Large intestine (tissue), 3 donors: ENCODE measurements around the gene ERBB3. TPM values are rescaled to one million over a fixed set of nuclear protein-coding genes. Genes with fewer than 3 reads are reported as not detected.
A peak's percentile ranks its signal among the peaks of the same experiment; 100 is the strongest.

ENCODE experiments used
- DNase-seq, 2 donors: peaks; one replicate each; pipeline versions ENCODE4 v3.0.0 to v3.0.0-alpha.2; 2013
- H3K27ac ChIP-seq: one replicate; pipeline ENCODE4 v1.5.1; 2013; ENCODE audit warnings: low read length
- H3K27me3 ChIP-seq: 2 replicates; pipeline ENCODE4 v1.6.1; 2013; ENCODE audit warnings: low read length; ENCODE audit not compliant: control insufficient read depth, insufficient read depth
- H3K36me3 ChIP-seq: 2 replicates; pipeline ENCODE4 v1.6.1; 2013; ENCODE audit warnings: low read length; ENCODE audit not compliant: control insufficient read depth, insufficient read depth
- H3K4me1 ChIP-seq: one replicate; pipeline ENCODE4 v1.6.1; 2013; ENCODE audit warnings: low read length; ENCODE audit not compliant: control insufficient read depth, insufficient read depth
- H3K4me3 ChIP-seq: one replicate; pipeline ENCODE4 v1.5.1; 2013; ENCODE audit warnings: low read length
- H3K9me3 ChIP-seq: one replicate; pipeline ENCODE4 v1.6.1; 2013; ENCODE audit warnings: mild to moderate bottlenecking, low read depth, low read length, moderate library complexity; ENCODE audit not compliant: control insufficient read depth
- WGBS: methylation state at CpG from one replicate; pipeline ENCODE4 v1.1.5; 2013; ENCODE audit warnings: low lambda C conversion rate; ENCODE audit not compliant: insufficient coverage; 5-methylcytosine and 5-hydroxymethylcytosine counted together
- polyA plus RNA-seq: library from polyadenylated mRNA; unstranded; fragments of 120-200 nt; gene quantifications from one replicate; pipeline ENCODE4 v1.2.1, GENCODE V29; 2013

The ERBB3 gene
- polyA plus RNA-seq, 1 donor, result 326 TPM

- Histone ChIP-seq H3K9me3 (no peaks in the 10 kb centered on the region), H3K27ac (peak overlapping the region; percentile 100), H3K4me3 (peak overlapping the region; percentile 100), H3K36me3 (peaks cover 12% of the 10 kb centered on the region), H3K27me3 (peaks cover 9% of the 10 kb centered on the region), H3K4me1 (peaks cover 22% of the 10 kb centered on the region)
- WGBS, result no CpG with 5 or more reads among the region's 50 CpGs
- peak; percentile 73 to 89 for DNase-seq
These were observed 838 bp upstream of the ERBB3 start for GRCh38 chr12:56078931-56079722.

GRCh38 chr12:56080556-56081138 is 682 bp downstream of the ERBB3 start:
- H3K4me3 ChIP-seq, result peak overlapping the region; percentile 100
- H3K27ac ChIP-seq, result peak overlapping the region; percentile 100
- H3K27me3 ChIP-seq, result peaks cover 9% of the 10 kb centered on the region
- no peaks in the 10 kb centered on the region for H3K9me3 ChIP-seq
- no CpG with 5 or more reads among the region's 20 CpGs for WGBS
- DNase-seq, result peak; percentile 91 to 97
- H3K36me3 ChIP-seq, result peaks cover 23% of the 10 kb centered on the region
- peaks cover 30% of the 10 kb centered on the region for H3K4me1 ChIP-seq

- Histone ChIP-seq H3K4me1 (peaks cover 30% of the 10 kb centered on the region), H3K4me3 (peak overlapping the region; percentile 100), H3K27me3 (peaks cover 9% of the 10 kb centered on the region), H3K9me3 (no peaks in the 10 kb centered on the region), H3K27ac (peak overlapping the region; percentile 100), H3K36me3 (peaks cover 29% of the 10 kb centered on the region)
- WGBS, result no CpG with 5 or more reads among the region's 6 CpGs
- peak; percentile 96 to 99 for DNase-seq
These were observed 1.7 kb downstream of the ERBB3 start for GRCh38 chr12:56081393-56082347.

- DNase-seq, result no peak
- peaks cover 9% of the 10 kb centered on the region for H3K27me3 ChIP-seq
- peak overlapping the region; percentile 25 for H3K4me3 ChIP-seq
- H3K9me3 ChIP-seq, result no peaks in the 10 kb centered on the region
- peaks cover 35% of the 10 kb centered on the region for H3K36me3 ChIP-seq
- peaks cover 30% of the 10 kb centered on the region for H3K4me1 ChIP-seq
- no CpG with 5 or more reads among the region's 2 CpGs for WGBS
- peak overlapping the region; percentile 83 for H3K27ac ChIP-seq
These were observed 2.4 kb downstream of the ERBB3 start for GRCh38 chr12:56082382-56082781.

- Histone ChIP-seq H3K27ac (peak overlapping the region; percentile 83), H3K27me3 (peaks cover 9% of the 10 kb centered on the region), H3K36me3 (peaks cover 41% of the 10 kb centered on the region), H3K9me3 (no peaks in the 10 kb centered on the region), H3K4me3 (peak overlapping the region; percentile 25), H3K4me1 (peaks cover 30% of the 10 kb centered on the region)
- no CpG with 5 or more reads among the region's 3 CpGs for WGBS
- DNase-seq, result peak in 1 of 2 donors; percentile 49
These were observed 3.0 kb downstream of the ERBB3 start for GRCh38 chr12:56082967-56083366.

- Histone ChIP-seq H3K27me3 (peaks cover 9% of the 10 kb centered on the region), H3K27ac (peak overlapping the region; percentile 44), H3K4me1 (peaks cover 27% of the 10 kb centered on the region), H3K9me3 (no peaks in the 10 kb centered on the region), H3K36me3 (peaks cover 52% of the 10 kb centered on the region), H3K4me3 (no peak overlapping the region)
- peak; percentile 54 to 75 for DNase-seq
- no CpG with 5 or more reads among the region's 15 CpGs for WGBS
These were observed 5.1 kb downstream of the ERBB3 start for GRCh38 chr12:56084958-56085543.

- Histone ChIP-seq H3K27me3 (no peaks in the 10 kb centered on the region), H3K9me3 (no peaks in the 10 kb centered on the region), H3K27ac (no peak overlapping the region), H3K4me1 (peaks cover 27% of the 10 kb centered on the region), H3K36me3 (peaks cover 56% of the 10 kb centered on the region), H3K4me3 (no peak overlapping the region)
- no peak for DNase-seq
- 100% methylated on average over 2 of the region's 3 CpGs for whole genome bisulfite sequencing
These were observed 6.1 kb downstream of the ERBB3 start for GRCh38 chr12:56086096-56086495.

GRCh38 chr12:56086608-56087007 is 6.6 kb downstream of the ERBB3 start:
- Histone ChIP-seq H3K4me1 (peaks cover 27% of the 10 kb centered on the region), H3K9me3 (no peaks in the 10 kb centered on the region), H3K4me3 (no peak overlapping the region), H3K36me3 (peaks cover 59% of the 10 kb centered on the region), H3K27me3 (no peaks in the 10 kb centered on the region), H3K27ac (no peak overlapping the region)
- DNase-seq, result no peak
- no CpG with 5 or more reads among the region's 6 CpGs for WGBS

- H3K27ac ChIP-seq, result no peak overlapping the region
- no CpG with 5 or more reads among the region's 6 CpGs for WGBS
- H3K36me3 ChIP-seq, result peaks cover 62% of the 10 kb centered on the region
- peaks cover 27% of the 10 kb centered on the region for H3K4me1 ChIP-seq
- H3K4me3 ChIP-seq, result no peak overlapping the region
- DNase-seq, result no peak
- no peaks in the 10 kb centered on the region for H3K27me3 ChIP-seq
- H3K9me3 ChIP-seq, result no peaks in the 10 kb centered on the region
These were observed 7.3 kb downstream of the ERBB3 start for GRCh38 chr12:56087220-56087619.

GRCh38 chr12:56097738-56098137 is 17.8 kb downstream of the ERBB3 start:
- Histone ChIP-seq H3K4me3 (no peak overlapping the region), H3K9me3 (no peaks in the 10 kb centered on the region), H3K27ac (no peak overlapping the region), H3K4me1 (no peaks in the 10 kb centered on the region), H3K27me3 (no peaks in the 10 kb centered on the region), H3K36me3 (peaks cover 89% of the 10 kb centered on the region)
- no peak for DNase-seq
- no CpG with 5 or more reads among the region's 6 CpGs for WGBS
